ENCODE measurements around the gene RHOB. TPM values are rescaled to one million over a fixed set of nuclear protein-coding genes. Genes with fewer than 3 reads are reported as not detected.

The RHOB gene
- total and polyA plus RNA-seq, 2 of the 13 experiments (the other 11 are each of a cell fraction or from before 2014, with no cell fraction given), result 192 to 268 TPM

GRCh38 chr2:20438334-20439192 lies 8.3 kb upstream of the RHOB start (continued):
- TF ChIP-seq CTCF (CRISPR knock-in tag; IDR thresholded peaks at IDR 0.05) (no peak), MED13 (CRISPR knock-in tag; IDR thresholded peaks at IDR 0.05) (no peak), ZNF121 (CRISPR knock-in tag; IDR thresholded peaks at IDR 0.05) (no peak), SP4 (CRISPR knock-in tag; IDR thresholded peaks at IDR 0.05) (no peak), ZBTB2 (CRISPR knock-in tag; IDR thresholded peaks at IDR 0.05; ENCODE audit: low read depth) (no peak), STAG1 (CRISPR knock-in tag; IDR thresholded peaks at IDR 0.05) (no peak), ZNF260 (CRISPR knock-in tag; IDR thresholded peaks at IDR 0.05; ENCODE audit: borderline replicate concordance, low read depth) (no peak), IKZF1 (IDR thresholded peaks at IDR 0.05) (no peak), PHF5A (CRISPR knock-in tag; IDR thresholded peaks at IDR 0.05; ENCODE audit: low read depth, unreplicated experiment) (no peak), ZNF746 (CRISPR knock-in tag; IDR thresholded peaks at IDR 0.05) (no peak), GPN1 (CRISPR knock-in tag; IDR thresholded peaks at IDR 0.05; ENCODE audit: borderline replicate concordance) (no peak), GATAD2A (CRISPR knock-in tag; IDR thresholded peaks at IDR 0.05) (peak; percentile 80), ZNF724P (CRISPR knock-in tag; IDR thresholded peaks at IDR 0.05; ENCODE audit: borderline replicate concordance) (no peak), ZBTB49 (CRISPR knock-in tag; IDR thresholded peaks at IDR 0.05; ENCODE audit: borderline replicate concordance) (no peak), IRF1 (CRISPR knock-in tag; IDR thresholded peaks at IDR 0.05; ENCODE audit: low read depth) (no peak), NKX3-1 (CRISPR knock-in tag; IDR thresholded peaks at IDR 0.05) (no peak), ZNF577 (CRISPR knock-in tag; IDR thresholded peaks at IDR 0.05; ENCODE audit: borderline replicate concordance, low read depth) (no peak), ZNF580 (CRISPR knock-in tag; IDR thresholded peaks at IDR 0.05; ENCODE audit: borderline replicate concordance, low read depth) (no peak), ZNF33B (CRISPR knock-in tag; IDR thresholded peaks at IDR 0.05) (no peak), HNRNPK (IDR thresholded peaks at IDR 0.05; ENCODE audit: low read depth, low read length, poor library complexity, severe bottlenecking) (no peak), CCDC6 (CRISPR knock-in tag; IDR thresholded peaks at IDR 0.05) (0 out of 2 replicates have a peak, but pooled peaks have one; percentile 9), LCORL (IDR thresholded peaks at IDR 0.05) (no peak), LCORL (CRISPR knock-in tag; IDR thresholded peaks at IDR 0.05) (peak; percentile 12; the same call in 1 of the 2 replicates), TEAD2 (CRISPR knock-in tag; IDR thresholded peaks at IDR 0.05) (no peak), SPEN (CRISPR knock-in tag; IDR thresholded peaks at IDR 0.05; ENCODE audit: low read depth) (no peak)
